Kasumi-1 (cell line): ENCODE data around the gene MAP7D2.

Experiments used
- DNase-seq, 2 experiments: peaks; one replicate each; lab custom pipeline; 2025; lab: John Stamatoyannopoulos, UW

MAP7D2 gene

DNA sequence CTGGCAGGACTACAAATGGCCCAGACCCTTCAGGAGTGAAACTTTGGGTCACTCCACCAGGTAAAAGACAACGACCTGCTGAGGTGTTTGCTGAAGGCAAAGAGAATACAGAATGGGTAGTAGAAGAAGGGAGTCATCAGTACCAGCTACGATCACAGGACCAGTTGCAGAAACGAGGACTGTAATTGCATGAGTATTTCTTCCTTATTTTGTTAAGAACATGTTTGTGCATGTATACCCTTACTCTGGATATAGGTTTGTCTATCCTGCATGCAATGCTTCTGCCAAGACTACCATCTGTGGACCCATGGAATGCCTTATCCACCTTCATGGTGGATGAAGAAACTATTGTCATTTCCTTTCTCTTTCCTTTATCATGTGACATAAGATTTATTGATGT lies 77.7 kb downstream of the MAP7D2 start:
- DNase-seq, result no peak

DNA sequence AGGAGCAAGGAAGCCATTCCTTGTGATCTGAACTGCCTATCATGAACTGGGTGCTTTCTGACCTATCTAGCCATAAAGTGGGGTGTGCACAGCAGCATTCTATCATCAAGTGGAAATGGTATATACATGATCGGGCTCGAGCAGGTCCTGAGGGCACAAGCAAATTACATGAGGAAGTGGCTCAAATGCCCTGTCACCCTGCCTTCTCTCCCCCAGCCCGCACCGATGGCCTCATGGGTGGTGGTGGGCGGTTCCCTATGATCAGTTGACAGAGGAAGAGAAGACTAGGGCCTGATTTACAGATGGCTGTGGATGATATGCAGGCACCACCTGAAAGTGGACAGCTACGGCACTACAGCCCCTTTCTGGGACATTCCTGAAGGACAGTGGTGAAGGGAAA lies 79.5 kb downstream of the MAP7D2 start:
- DNase-seq, result no peak

GRCh38 chrX:20032201-20032600 lies 84.5 kb downstream of the MAP7D2 start:
- DNase-seq, result no peak

DNA sequence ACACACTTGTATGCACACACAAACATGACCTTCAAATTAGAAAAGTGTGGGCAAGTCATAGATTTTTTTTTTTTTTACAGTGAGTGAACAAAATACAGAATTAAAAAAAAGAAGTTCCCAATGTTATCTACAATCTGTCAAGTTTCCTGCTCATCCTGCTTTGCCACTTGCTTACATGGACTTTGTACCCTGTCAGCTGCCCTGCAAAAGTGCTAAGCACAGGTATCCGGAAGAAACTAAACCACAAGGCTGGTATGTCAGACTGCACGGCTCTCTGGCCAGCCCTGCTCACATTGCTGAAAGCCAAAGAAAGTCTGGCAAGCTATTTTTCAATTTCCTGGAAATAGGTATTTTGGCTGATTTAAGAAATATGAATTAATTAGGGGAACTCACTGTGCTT lies 87.0 kb downstream of the MAP7D2 start:
- DNase-seq, result peak in 1 of 2 experiments; percentile 15

GRCh38 chrX:20028588-20028987 lies 88.1 kb downstream of the MAP7D2 start:
- DNase-seq, result no peak

DNA sequence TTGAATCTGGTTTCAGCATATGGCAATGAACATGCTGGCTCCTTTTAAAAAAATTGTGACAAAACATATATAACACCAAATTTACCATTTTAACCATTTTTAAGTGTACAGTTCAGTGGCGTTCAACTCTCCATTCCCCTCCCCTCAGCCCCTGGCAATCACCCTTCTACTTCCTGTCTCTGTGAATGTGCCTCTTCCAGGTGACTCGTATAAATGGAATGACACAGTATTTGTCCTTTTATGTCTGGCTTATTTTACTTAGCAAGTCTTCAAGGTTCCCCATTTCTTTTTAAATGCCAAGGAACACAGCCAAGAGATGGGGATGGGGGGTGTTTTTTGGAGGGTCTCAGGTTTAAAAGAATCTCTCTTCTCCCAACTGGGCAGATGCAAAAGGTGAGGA lies 90.4 kb downstream of the MAP7D2 start:
- DNase-seq, result no peak

- no peak for DNase-seq
These were observed 96.9 kb downstream of the MAP7D2 start for GRCh38 chrX:20019672-20020365.

GRCh38 chrX:20016616-20016945 lies 100.1 kb downstream of the MAP7D2 start:
- no peak for DNase-seq

DNA sequence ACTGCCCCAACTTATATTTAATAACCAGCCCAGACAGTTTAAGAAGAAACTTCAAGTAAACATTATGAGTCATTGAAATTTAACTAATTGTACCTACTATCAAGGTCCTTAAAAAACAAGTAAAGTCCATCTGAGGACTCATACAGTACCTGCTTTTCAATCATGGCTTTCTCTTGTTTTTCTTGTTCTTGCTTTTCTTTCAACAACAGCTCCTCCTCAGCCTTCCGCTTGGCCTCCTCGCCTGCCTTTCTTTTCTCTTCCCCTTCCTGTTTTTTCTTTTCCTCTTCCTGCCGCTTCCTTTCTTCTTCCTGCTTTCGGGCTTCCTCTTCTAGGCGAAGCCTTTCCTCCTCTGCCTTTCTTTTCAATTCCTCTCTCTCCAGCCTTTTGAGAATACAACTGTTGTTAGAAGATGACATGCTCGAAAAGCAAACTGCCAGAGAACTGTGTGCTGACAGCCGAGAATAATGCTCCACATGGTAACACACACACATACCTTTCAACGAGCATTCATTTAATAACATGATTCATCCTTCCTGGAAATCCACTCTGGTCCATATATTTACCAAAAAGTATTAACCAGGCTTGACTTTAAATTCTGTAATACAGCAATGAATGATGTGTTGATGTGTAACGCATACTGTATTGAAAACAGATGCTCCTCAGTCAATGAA lies 100.6 kb downstream of the MAP7D2 start:
- DNase-seq, result no peak

GRCh38 chrX:20015422-20015821 lies 101.3 kb downstream of the MAP7D2 start:
- no peak for DNase-seq

DNA sequence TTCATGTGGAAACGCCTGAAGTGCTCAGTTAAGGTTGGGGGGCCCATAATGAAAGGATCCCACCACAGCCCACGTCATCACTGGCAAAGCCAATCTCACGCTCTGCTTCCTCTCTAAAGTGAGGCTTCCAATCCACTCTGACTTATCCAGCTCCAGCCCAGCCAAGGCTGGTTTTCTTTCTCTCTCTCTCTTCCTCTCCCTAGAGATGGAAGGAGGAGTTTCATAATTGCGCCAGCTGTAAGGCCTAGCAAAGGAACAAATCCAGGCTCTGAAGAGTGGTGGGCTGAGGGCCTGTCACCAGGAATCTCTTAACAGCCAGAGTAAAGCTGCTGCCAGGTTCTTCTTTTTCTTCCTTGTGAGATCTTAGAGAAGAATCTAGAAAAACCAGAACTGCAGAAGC lies 105.1 kb downstream of the MAP7D2 start:
- DNase-seq, result no peak

DNA sequence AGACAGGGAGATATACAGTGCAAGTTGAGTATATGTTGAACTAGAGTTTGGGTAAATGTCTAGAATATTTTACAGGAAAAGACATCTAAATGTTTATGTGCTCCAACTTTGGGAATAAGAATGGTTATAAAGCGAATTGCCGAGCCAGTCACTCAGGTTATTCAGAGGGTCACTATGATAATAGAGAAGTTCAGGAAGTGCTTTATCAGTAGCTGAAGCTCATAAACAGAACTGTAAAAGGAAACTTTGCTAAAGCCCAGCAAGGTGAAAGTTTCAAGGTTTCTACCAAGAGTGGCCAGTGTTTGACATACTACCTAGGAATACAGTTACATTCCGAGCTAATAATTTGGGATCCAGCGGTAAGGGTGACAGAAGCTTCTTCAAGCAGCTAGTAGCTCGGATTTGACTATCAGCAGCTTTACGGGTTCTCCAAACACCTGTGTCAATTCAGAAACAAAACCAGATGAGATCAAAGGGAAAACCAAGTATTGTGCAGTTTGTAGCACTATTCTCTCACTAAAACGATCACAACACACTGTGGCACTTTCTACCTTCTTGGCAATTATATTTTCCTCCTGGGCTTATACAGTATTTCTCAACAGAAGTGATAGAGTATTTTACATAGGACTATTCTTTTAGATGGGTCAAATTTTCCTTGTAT lies 108.6 kb downstream of the MAP7D2 start:
- no peak for DNase-seq

- no peak for DNase-seq
These were observed 110.8 kb downstream of the MAP7D2 start for GRCh38 chrX:20005883-20006282.

- no peak for DNase-seq
These were observed 115.1 kb downstream of the MAP7D2 start for GRCh38 chrX:20001588-20001987.

- no peak for DNase-seq
These were observed 125.4 kb downstream of the MAP7D2 start for GRCh38 chrX:19991350-19991718.

DNA sequence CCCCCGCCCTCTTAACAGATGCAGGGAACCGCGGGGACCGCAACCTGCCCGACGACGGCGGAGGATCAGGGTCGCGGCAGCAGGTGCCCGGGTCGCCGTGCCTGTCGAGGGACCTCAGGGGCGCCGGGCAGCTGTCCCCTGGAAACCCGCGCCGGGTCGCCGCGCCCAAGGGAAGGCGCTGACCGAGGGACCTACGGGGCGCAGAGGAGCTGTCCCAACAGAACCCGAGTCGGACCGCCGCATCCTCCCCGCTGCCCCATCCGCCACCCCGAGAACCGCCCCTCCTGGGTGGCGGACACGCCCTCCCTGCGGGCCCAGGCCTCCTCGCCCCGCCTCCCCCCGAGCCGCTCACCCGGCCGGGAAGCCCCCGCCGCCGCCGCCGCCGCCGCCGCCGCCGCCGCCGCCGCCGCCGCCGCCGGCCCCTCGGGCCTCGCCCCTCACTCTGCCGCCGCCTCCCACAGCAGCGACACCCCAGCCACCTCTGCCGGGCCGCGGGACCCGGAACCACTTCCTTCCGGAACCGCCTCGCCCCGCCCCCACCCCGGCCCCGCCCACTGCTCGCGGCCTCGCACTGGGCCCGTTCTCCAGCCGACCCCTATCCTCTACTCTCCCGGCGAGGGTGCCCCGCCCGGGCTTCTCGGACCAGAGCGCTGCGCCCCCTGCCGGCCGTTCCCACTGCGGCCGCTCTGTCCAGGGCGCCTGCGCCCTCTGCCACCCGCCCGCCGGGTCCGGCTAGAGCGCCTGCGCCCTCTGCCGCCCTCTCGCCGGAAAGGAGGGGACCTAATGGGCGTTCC lies 126.0 kb downstream of the MAP7D2 start, which contains the start of gene BCLAF3:
BCLAF3 (minus strand) TSS at position 506 of the 794 bp plus-strand sequence. CDS start 20,797 bp downstream, outside the sequence.
- peak; percentile 65 to 71 for DNase-seq

DNA sequence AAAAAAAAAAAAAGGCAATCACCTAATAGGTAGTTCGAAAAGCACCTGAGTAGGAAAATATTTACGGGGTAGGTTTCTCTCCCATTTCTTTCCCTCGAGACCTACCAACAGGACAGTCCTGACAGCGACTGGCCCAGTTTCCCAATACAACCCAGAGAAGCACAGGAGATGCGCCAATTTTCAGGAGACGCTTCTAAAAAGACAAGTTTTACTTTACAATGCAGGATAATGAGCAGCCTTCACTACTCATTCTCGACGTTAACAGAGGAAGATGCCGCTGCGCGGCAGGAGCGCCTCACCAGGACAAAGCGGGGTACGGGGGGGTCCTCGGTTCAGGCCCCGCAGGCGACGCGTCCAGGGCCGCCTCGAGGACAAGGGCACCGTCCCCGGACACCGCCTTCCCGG lies 126.6 kb downstream of the MAP7D2 start:
- peak in 1 of 2 experiments; percentile 7 for DNase-seq

- DNase-seq, result no peak
These were observed 128.9 kb downstream of the MAP7D2 start for GRCh38 chrX:19987856-19988255.

GRCh38 chrX:19986531-19986930 lies 130.2 kb downstream of the MAP7D2 start:
- DNase-seq, result no peak

DNA sequence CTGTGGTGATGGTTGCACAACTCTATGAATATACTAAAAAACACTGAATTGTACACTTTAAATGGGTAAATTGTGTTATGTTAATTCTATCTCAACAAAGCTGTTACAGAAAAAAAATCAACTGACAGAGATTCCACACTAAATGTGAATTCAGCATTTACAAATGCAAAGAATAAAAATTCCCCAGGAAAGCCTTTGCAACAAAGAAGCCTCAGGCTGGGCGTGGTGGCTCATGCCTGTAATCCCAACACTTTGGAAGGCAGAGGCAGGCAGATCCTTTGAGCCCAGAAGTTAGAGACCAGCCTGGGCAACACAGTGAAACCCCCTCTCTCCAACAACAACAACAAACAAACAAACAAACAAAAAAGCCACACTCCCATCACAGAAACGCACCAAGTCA lies 134.8 kb downstream of the MAP7D2 start:
- no peak for DNase-seq

- no peak for DNase-seq
These were observed 140.9 kb downstream of the MAP7D2 start for GRCh38 chrX:19975845-19976244.

DNA sequence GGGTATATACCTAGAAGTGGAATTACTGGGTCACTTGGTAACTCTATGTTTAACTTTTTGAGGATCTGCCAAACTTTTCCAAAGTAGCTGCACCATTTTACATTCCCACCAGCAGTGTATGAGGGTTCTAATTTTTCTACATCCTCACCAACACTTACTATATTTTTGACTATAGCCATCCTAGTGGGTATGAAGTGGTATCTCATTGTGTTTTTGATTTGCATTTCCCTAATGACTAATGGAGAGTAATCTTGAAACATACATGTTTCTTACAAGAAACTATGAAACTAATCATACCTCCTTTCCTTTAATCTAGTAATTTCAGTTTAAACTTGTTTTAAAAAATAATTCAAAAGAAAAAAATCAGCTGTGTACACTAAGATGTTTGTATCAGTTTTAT lies 143.7 kb downstream of the MAP7D2 start:
- DNase-seq, result no peak

DNA sequence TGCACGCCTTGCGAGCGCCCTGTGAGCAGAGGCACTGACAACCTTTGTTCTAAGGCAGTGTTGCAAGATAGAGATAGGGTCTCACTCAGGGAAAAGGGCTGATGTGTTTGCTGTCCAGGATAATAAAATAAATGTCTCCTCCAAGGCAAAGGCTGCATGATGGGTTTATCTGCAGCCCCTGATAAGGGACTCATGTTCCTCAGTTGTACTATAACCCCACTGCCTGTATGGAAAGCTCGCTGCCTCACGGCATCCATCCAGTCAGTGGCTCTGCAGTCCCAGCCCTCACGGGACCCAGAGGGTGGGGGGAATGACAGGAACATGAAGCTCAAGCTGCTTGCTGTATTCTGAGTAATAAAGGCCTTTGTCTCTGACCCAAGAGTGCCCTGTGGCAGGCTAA lies 148.4 kb downstream of the MAP7D2 start:
- no peak for DNase-seq
